HCT116 (cell line): ENCODE data around the gene WWOX. TPM values are rescaled to one million over a fixed set of nuclear protein-coding genes. Genes with fewer than 3 reads are reported as not detected.

Experiments
- ATAC-seq: fragments of 200-7000 bp; cut with Tn5 transposase; 2 replicates; pipeline ENCODE4 v1.9.1; 2020; ENCODE audit warnings: mild to moderate bottlenecking, moderate library complexity
- BruUV-seq: library from RNA; stranded (reverse); fragments of 400-500 nt; replicated peaks from 2 replicates; lab custom pipeline; 2021; lab: Mats Ljungman, UMichigan
- CTCF ChIA-PET: fragments of 300-600 bp; sonication (Branson Sonifier 250); formaldehyde crosslinking; loops from one replicate; lab custom pipeline; 2021; ENCODE audit warnings: antibody characterized with exemption; lab: Charles Lee
- POLR2A ChIA-PET: fragments of 300-600, 350-600 bp; sonication (Branson Sonifier 250); formaldehyde crosslinking; loops from one replicate; lab custom pipeline; 2021; ENCODE audit warnings: antibody characterized with exemption; lab: Charles Lee
- RAD21 ChIA-PET, 2 experiments: fragments of 300-600 bp; sonication (Branson Sonifier 250); formaldehyde crosslinking; loops; one replicate each; lab custom pipeline; 2023; ENCODE audit warnings: low total read pairs in 2 of 2; ENCODE audit not compliant: uncharacterized antibody in 2 of 2, unreplicated experiment in 2 of 2, low non-redundant PET in 1 of 2; lab: Charles Lee
- DNase-seq: peaks from one replicate; pipeline ENCODE4 v3.0.0-alpha.2; 2010; ENCODE audit warnings: low read depth, low spot score
- H2AFZ ChIP-seq: fragments of 200-600 bp; shearing (Covaris generic), sonication (generic); 2 replicates; pipeline ENCODE4 v1.6.1; 2017; ENCODE audit warnings: low read depth, mixed run types, mixed read lengths, antibody characterized with exemption, low read length; ENCODE audit not compliant: poor library complexity, severe bottlenecking
- H3K27ac ChIP-seq: 2 replicates; pipeline ENCODE4 v1.5.1; 2012; ENCODE audit warnings: low read depth, low read length
- H3K27me3 ChIP-seq: fragments of 200-600 bp; sonication (generic); 2 replicates; pipeline ENCODE4 v1.6.1; 2016; ENCODE audit warnings: mixed run types, low read length, mixed read lengths; ENCODE audit not compliant: insufficient read depth
- H3K36me3 ChIP-seq, 2 experiments: fragments of 200-500 bp in 1 of 2; fragments of 200-600 bp in 1 of 2; sonication (Bioruptor generic) in 1 of 2; sonication (generic) in 1 of 2; 2 replicates each; pipeline versions ENCODE4 v1.5.1 to v1.6.1; 2014 to 2016; ENCODE audit warnings: low read length in 2 of 2, inconsistent platforms in 1 of 2, mixed read lengths in 1 of 2, mixed run types in 1 of 2; ENCODE audit not compliant: insufficient read depth in 2 of 2, control insufficient read depth in 1 of 2
- H3K4me1 ChIP-seq, 2 experiments: fragments of 200-600 bp in 1 of 2; sonication (generic) in 1 of 2; 2 replicates each; pipeline versions ENCODE4 v1.5.1 to v1.6.1; 2012 to 2017; ENCODE audit warnings: low read length in 2 of 2, inconsistent platforms in 1 of 2, mild to moderate bottlenecking in 1 of 2, mixed read lengths in 1 of 2, mixed run types in 1 of 2, moderate library complexity in 1 of 2; ENCODE audit not compliant: insufficient read depth in 2 of 2, control insufficient read depth in 1 of 2
- H3K4me2 ChIP-seq: fragments of 200-600 bp; sonication (generic); 2 replicates; pipeline ENCODE4 v1.6.1; 2017; ENCODE audit warnings: mixed run types, low read length, mixed read lengths
- H3K4me3 ChIP-seq, 2 experiments: fragments of 200-600 bp in 1 of 2; sonication (generic) in 1 of 2; replicated peaks in 1 of 2; 2 replicates each; pipeline ENCODE4 v1.5.1; 2011 to 2016; ENCODE audit warnings: low read length in 2 of 2, control low read depth in 1 of 2, low read depth in 1 of 2, mild to moderate bottlenecking in 1 of 2, mixed read lengths in 1 of 2, mixed run types in 1 of 2
- H3K79me2 ChIP-seq: fragments of 200-600 bp; sonication (generic); 2 replicates; pipeline ENCODE4 v1.6.1; 2017; ENCODE audit warnings: mild to moderate bottlenecking, mixed run types, low read length, moderate library complexity, mixed read lengths; ENCODE audit not compliant: insufficient read depth
- H3K9ac ChIP-seq: fragments of 200-600 bp; sonication (generic); 2 replicates; pipeline ENCODE4 v1.6.1; 2016; ENCODE audit warnings: low read length, mixed read lengths
- H3K9me2 ChIP-seq: fragments of 200-600 bp; sonication (generic), shearing (Covaris generic); 2 replicates; pipeline ENCODE4 v1.6.1; 2017; ENCODE audit warnings: mixed run types, mild to moderate bottlenecking, moderate library complexity; ENCODE audit not compliant: insufficient read depth
- H3K9me3 ChIP-seq, 2 experiments: fragments of 200-500 bp in 1 of 2; fragments of 200-600 bp in 1 of 2; sonication (Bioruptor generic) in 1 of 2; sonication (generic) in 1 of 2; 2 replicates each; pipeline ENCODE4 v1.6.1; 2014 to 2017; ENCODE audit warnings: low read length in 2 of 2, mixed read lengths in 2 of 2, inconsistent platforms in 1 of 2, low read depth in 1 of 2, mild to moderate bottlenecking in 1 of 2, mixed run types in 1 of 2, moderate library complexity in 1 of 2; ENCODE audit not compliant: control insufficient read depth in 1 of 2, insufficient read depth in 1 of 2
- H4K20me1 ChIP-seq: fragments of 200-600 bp; sonication (generic), shearing (Covaris generic); 2 replicates; pipeline ENCODE4 v1.6.1; 2017; ENCODE audit warnings: mixed run types, mild to moderate bottlenecking, moderate library complexity; ENCODE audit not compliant: insufficient read depth
- ATF3 ChIP-seq: IDR thresholded peaks from 2 replicates; pipeline ENCODE4 v1.6.1; 2012
- CBX3 ChIP-seq: IDR thresholded peaks from 2 replicates; pipeline ENCODE4 v1.6.1; 2012; ENCODE audit warnings: low read depth
- CEBPB ChIP-seq: IDR thresholded peaks from 2 replicates; pipeline ENCODE4 v1.6.1; 2012; ENCODE audit warnings: low read depth
- CTCF ChIP-seq, 3 experiments: fragments of 200-600 bp in 1 of 3; sonication (generic) in 1 of 3; IDR thresholded peaks in 2 of 3; conservative IDR thresholded peaks in 1 of 3; 2 replicates each; pipeline ENCODE4 v1.5.1; 2012 to 2017; ENCODE audit warnings: low read depth in 2 of 3, low read length in 2 of 3, antibody characterized with exemption in 1 of 3, borderline replicate concordance in 1 of 3, control low read depth in 1 of 3, mild to moderate bottlenecking in 1 of 3, mixed read lengths in 1 of 3, mixed run types in 1 of 3, moderate library complexity in 1 of 3; ENCODE audit not compliant: insufficient read depth in 1 of 3
- EGR1 ChIP-seq: IDR thresholded peaks from 2 replicates; pipeline ENCODE4 v1.6.1; 2012; ENCODE audit warnings: low read depth
- EZH2 ChIP-seq: fragments of 200-600 bp; sonication (generic); IDR thresholded peaks from 2 replicates; pipeline ENCODE4 v1.6.1; 2017; ENCODE audit warnings: antibody characterized with exemption, mixed run types
- EZH2phosphoT487 ChIP-seq: fragments of 200-600 bp; IDR thresholded peaks from 2 replicates; pipeline ENCODE4 v1.6.1; 2018; ENCODE audit warnings: antibody characterized with exemption, borderline replicate concordance
- FOSL1 ChIP-seq: IDR thresholded peaks from 2 replicates; pipeline ENCODE4 v1.6.1; 2012; ENCODE audit warnings: low read depth
- JUND ChIP-seq: IDR thresholded peaks from 2 replicates; pipeline ENCODE4 v1.6.1; 2012
- MAX ChIP-seq: IDR thresholded peaks from 2 replicates; pipeline ENCODE4 v1.6.1; 2012
- POLR2A ChIP-seq: IDR thresholded peaks from 2 replicates; pipeline ENCODE4 v1.7.0; 2011; ENCODE audit warnings: borderline replicate concordance; ENCODE audit not compliant: insufficient read depth, insufficient read length; ENCODE audit errors: extremely low read depth
- RAD21 ChIP-seq: IDR thresholded peaks from 2 replicates; pipeline ENCODE4 v1.6.1; 2012; ENCODE audit warnings: low read depth, mild to moderate bottlenecking
- SIN3A ChIP-seq: IDR thresholded peaks from 2 replicates; pipeline ENCODE4 v1.6.1; 2012; ENCODE audit warnings: low read depth
- SP1 ChIP-seq: IDR thresholded peaks from 2 replicates; pipeline ENCODE4 v1.6.1; 2012; ENCODE audit warnings: low read depth
- SRF ChIP-seq: IDR thresholded peaks from 2 replicates; pipeline ENCODE4 v1.6.1; 2012; ENCODE audit warnings: low read depth
- TCF7L2 ChIP-seq: IDR thresholded peaks from 2 replicates; pipeline ENCODE4 v1.7.0; 2011; ENCODE audit warnings: borderline replicate concordance, inconsistent platforms; ENCODE audit not compliant: insufficient read depth, insufficient read length; ENCODE audit errors: extremely low read depth
- YY1 ChIP-seq: IDR thresholded peaks from 2 replicates; pipeline ENCODE4 v1.6.1; 2011; ENCODE audit warnings: low read length, low read depth, moderate library complexity, mild to moderate bottlenecking; ENCODE audit not compliant: insufficient replicate concordance; ENCODE audit errors: extremely low read depth
- ZFX ChIP-seq: fragments of 450-650 bp; IDR thresholded peaks from 2 replicates; pipeline ENCODE4 v1.6.1; 2017
- ZNF274 ChIP-seq: fragments of 200-500 bp; sonication (Bioruptor generic); IDR thresholded peaks from 2 replicates; pipeline ENCODE4 v1.6.1; 2014; ENCODE audit warnings: mild to moderate bottlenecking, low read depth, low read length, inconsistent platforms
- intact Hi-C: fragments of 100-400 bp; cut with micrococcal nuclease; formaldehyde crosslinking; loops from 2 replicates; pipeline ENCODE4 v1.10.0; 2022
- total RNA-seq: library from RNA; stranded (reverse); gene quantifications from one replicate; pipeline ENCODE4 v1.2.1, GENCODE V29; 2021; ENCODE audit not compliant: unreplicated experiment

The WWOX gene
- total RNA-seq, 1 experiment from 2014 or later: 13.7 TPM

- Histone ChIP-seq H3K27me3 (no peaks in the 10 kb centered on the region), H3K4me1 (no peaks in the 10 kb centered on the region), H3K27ac (no peak overlapping the region), H3K4me3 (no peak overlapping the region), H4K20me1 (no peaks in the 10 kb centered on the region), H3K4me2 (no peak overlapping the region), H3K9me2 (no peaks in the 10 kb centered on the region), H2AFZ (no peak overlapping the region), H3K79me2 (no peaks in the 10 kb centered on the region), H3K9me3 (no peaks in the 10 kb centered on the region), H3K9ac (no peak overlapping the region), H3K36me3 (no peaks in the 10 kb centered on the region)
- TF ChIP-seq ZFX (no peak), ZNF274 (no peak), EZH2 (no peak)
- POLR2A ChIA-PET: no interaction called here
- intact Hi-C loops: no loop called here
- DNase-seq (no peak), ATAC-seq (no peak)
- RAD21 ChIA-PET: no interaction called here
- CTCF ChIA-PET: no interaction called here
- no TSS peak for BruUV-seq
Measured at GRCh38 chr16:78413651-78414050, 314.2 kb downstream of the WWOX start.

GRCh38 chr16:78415013-78415412, 315.6 kb downstream of the WWOX start:
- H3K4me2 ChIP-seq: no peak overlapping the region
- intact Hi-C loops: no loop called here

More at GRCh38 chr16:78415013-78415412, 315.6 kb downstream of the WWOX start:
- Histone ChIP-seq H3K4me1 (no peaks in the 10 kb centered on the region), H3K79me2 (no peaks in the 10 kb centered on the region), H4K20me1 (no peaks in the 10 kb centered on the region), H3K4me3 (no peak overlapping the region), H3K9me3 (no peaks in the 10 kb centered on the region)
- POLR2A ChIA-PET: no interaction called here
- RAD21 ChIA-PET: no interaction called here
- ATAC-seq: no peak
- CTCF ChIA-PET: no interaction called here
- TF ChIP-seq MAX (no peak), TCF7L2 (no peak), SRF (no peak), SP1 (no peak), SIN3A (no peak), CEBPB (no peak), EZH2phosphoT487 (no peak), RAD21 (no peak), FOSL1 (no peak), CBX3 (no peak), ATF3 (no peak), EGR1 (no peak), YY1 (no peak), ZFX (no peak), POLR2A (no peak), ZNF274 (no peak), CTCF (IDR thresholded peaks at IDR 0.05 in 2 of 3, conservative IDR thresholded peaks at IDR 0.05 in 1 of 3; ENCODE audit: borderline replicate concordance in 1 of 3, insufficient read depth in 1 of 3, low read depth in 2 of 3, low read length in 2 of 3) (no peak), EZH2 (no peak), JUND (no peak)
- TF ChIP-seq, all 23 proteins: peak for 0
- no peaks in the 10 kb centered on the region for H3K36me3 ChIP-seq
- BruUV-seq: no TSS peak
- H3K9me2 ChIP-seq: no peaks in the 10 kb centered on the region
- H3K27me3 ChIP-seq: no peaks in the 10 kb centered on the region
- no peak overlapping the region for H2AFZ ChIP-seq
- no peak overlapping the region for H3K27ac ChIP-seq
- no peak overlapping the region for H3K9ac ChIP-seq
- DNase-seq: no peak
